WTC11 (cell line): Measurements from ENCODE around the gene CACYBP. TPM values are rescaled to one million over a fixed set of nuclear protein-coding genes. Genes with fewer than 3 reads are reported as not detected.

Source experiments
- ATAC-seq: fragments of 200-7000 bp; cut with Tn5 transposase; 2 replicates; pipeline ENCODE4 v1.10.0; 2021; ENCODE audit warnings: mild to moderate bottlenecking, moderate library complexity
- CTCF ChIA-PET: fragments of 300-600 bp; sonication (Branson Sonifier 250); formaldehyde crosslinking; loops from one replicate; lab custom pipeline; 2021; ENCODE audit warnings: antibody characterized with exemption; lab: Charles Lee
- POLR2A ChIA-PET: fragments of 350-600 bp; sonication (Branson Sonifier 250); formaldehyde crosslinking; loops from one replicate; lab custom pipeline; 2021; ENCODE audit warnings: antibody characterized with exemption; lab: Charles Lee
- DNase-seq: peaks from one replicate; pipeline ENCODE4 v3.0.0; 2021; ENCODE audit warnings: low spot score
- H3K27ac Mint-ChIP-seq: 2 replicates; pipeline ENCODE4 v1.8.0; 2021; ENCODE audit warnings: mixed read lengths
- H3K27me3 Mint-ChIP-seq: 2 replicates; pipeline ENCODE4 v1.8.0; 2021; ENCODE audit warnings: low read depth, mild to moderate bottlenecking, moderate library complexity, mixed read lengths
- H3K36me3 Mint-ChIP-seq: 2 replicates; pipeline ENCODE4 v1.8.0; 2021; ENCODE audit warnings: mixed read lengths
- H3K4me1 Mint-ChIP-seq: 2 replicates; pipeline ENCODE4 v1.8.0; 2022; ENCODE audit warnings: mixed read lengths
- H3K4me3 Mint-ChIP-seq: 2 replicates; pipeline ENCODE4 v1.8.0; 2021; ENCODE audit warnings: mild to moderate bottlenecking, moderate library complexity, mixed read lengths
- H3K9me3 Mint-ChIP-seq: 2 replicates; pipeline ENCODE4 v1.8.0; 2021; ENCODE audit warnings: mixed read lengths
- FOXJ3 ChIP-seq: sonication (generic); formaldehyde crosslinking; IDR thresholded peaks from 2 replicates; pipeline ENCODE4 v1.9.0; 2021; ENCODE audit warnings: missing genetic modification reagents, mild to moderate bottlenecking, borderline replicate concordance
- FOXK1 ChIP-seq: sonication (generic); formaldehyde crosslinking; IDR thresholded peaks from 2 replicates; pipeline ENCODE4 v1.8.0; 2022; ENCODE audit warnings: mild to moderate bottlenecking, moderate library complexity, missing genetic modification reagents
- JUN ChIP-seq: sonication (generic); formaldehyde crosslinking; IDR thresholded peaks from 2 replicates; pipeline ENCODE4 v1.8.0; 2023; ENCODE audit warnings: mild to moderate bottlenecking, missing genetic modification reagents
- OVOL2 ChIP-seq: fragments of 250-450 bp; sonication (Bioruptor Pico); IDR thresholded peaks from 2 replicates; pipeline ENCODE4 v1.9.0; 2021; ENCODE audit warnings: mild to moderate bottlenecking, borderline replicate concordance
- SMAD4 ChIP-seq: sonication (generic); formaldehyde crosslinking; IDR thresholded peaks from 2 replicates; pipeline ENCODE4 v1.8.0; 2022; ENCODE audit warnings: mild to moderate bottlenecking, missing genetic modification reagents
- TP53 ChIP-seq: sonication (generic); formaldehyde crosslinking; IDR thresholded peaks from 2 replicates; pipeline ENCODE4 v1.8.1; 2023; ENCODE audit warnings: mild to moderate bottlenecking, missing genetic modification reagents
- total RNA-seq: library from RNA; stranded (reverse); gene quantifications from 3 replicates; pipeline ENCODE4 v1.2.3, GENCODE V29; 2021
- TF ChIP-seq, protein P1 (sequence below): fragments of 250-450 bp; sonication (Bioruptor Pico); IDR thresholded peaks from 2 replicates; pipeline ENCODE4 v1.9.0; 2021; ENCODE audit warnings: mild to moderate bottlenecking, borderline replicate concordance
- TF ChIP-seq, protein P2 (sequence below): sonication (generic); formaldehyde crosslinking; IDR thresholded peaks from 2 replicates; pipeline ENCODE4 v1.8.0; 2022; ENCODE audit warnings: missing genetic modification reagents
- TF ChIP-seq, protein P3 (sequence below): sonication (generic); formaldehyde crosslinking; IDR thresholded peaks from 2 replicates; pipeline ENCODE4 v1.8.1; 2023; ENCODE audit warnings: mild to moderate bottlenecking, missing genetic modification reagents, moderate library complexity
- TF ChIP-seq, protein P4 (sequence below): sonication (generic); formaldehyde crosslinking; IDR thresholded peaks from 2 replicates; pipeline ENCODE4 v1.8.0; 2023; ENCODE audit warnings: mild to moderate bottlenecking, missing genetic modification reagents

The CACYBP gene
- total RNA-seq, 1 experiment from 2014 or later = 211 TPM

DNA sequence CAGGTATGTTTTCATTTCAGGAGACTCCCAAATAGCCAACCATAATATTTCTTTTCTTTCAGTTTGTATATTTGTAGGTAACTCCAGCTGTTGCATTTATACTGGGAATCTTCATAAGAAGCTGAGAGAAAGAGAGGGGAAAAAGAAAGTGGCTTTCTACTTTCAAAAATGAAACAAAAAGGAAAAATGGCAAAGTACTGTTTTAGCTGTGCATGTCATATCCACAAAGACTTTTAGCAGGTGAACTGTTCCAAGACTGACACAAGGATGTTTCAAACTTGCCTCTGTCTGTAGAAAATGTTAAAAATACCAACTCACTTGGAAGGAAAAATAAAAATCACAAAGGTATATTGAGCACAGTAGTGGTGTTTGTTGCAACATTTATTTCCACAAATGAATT is 41.9 kb upstream of the CACYBP start (continued):
- TF ChIP-seq, protein P1, sequence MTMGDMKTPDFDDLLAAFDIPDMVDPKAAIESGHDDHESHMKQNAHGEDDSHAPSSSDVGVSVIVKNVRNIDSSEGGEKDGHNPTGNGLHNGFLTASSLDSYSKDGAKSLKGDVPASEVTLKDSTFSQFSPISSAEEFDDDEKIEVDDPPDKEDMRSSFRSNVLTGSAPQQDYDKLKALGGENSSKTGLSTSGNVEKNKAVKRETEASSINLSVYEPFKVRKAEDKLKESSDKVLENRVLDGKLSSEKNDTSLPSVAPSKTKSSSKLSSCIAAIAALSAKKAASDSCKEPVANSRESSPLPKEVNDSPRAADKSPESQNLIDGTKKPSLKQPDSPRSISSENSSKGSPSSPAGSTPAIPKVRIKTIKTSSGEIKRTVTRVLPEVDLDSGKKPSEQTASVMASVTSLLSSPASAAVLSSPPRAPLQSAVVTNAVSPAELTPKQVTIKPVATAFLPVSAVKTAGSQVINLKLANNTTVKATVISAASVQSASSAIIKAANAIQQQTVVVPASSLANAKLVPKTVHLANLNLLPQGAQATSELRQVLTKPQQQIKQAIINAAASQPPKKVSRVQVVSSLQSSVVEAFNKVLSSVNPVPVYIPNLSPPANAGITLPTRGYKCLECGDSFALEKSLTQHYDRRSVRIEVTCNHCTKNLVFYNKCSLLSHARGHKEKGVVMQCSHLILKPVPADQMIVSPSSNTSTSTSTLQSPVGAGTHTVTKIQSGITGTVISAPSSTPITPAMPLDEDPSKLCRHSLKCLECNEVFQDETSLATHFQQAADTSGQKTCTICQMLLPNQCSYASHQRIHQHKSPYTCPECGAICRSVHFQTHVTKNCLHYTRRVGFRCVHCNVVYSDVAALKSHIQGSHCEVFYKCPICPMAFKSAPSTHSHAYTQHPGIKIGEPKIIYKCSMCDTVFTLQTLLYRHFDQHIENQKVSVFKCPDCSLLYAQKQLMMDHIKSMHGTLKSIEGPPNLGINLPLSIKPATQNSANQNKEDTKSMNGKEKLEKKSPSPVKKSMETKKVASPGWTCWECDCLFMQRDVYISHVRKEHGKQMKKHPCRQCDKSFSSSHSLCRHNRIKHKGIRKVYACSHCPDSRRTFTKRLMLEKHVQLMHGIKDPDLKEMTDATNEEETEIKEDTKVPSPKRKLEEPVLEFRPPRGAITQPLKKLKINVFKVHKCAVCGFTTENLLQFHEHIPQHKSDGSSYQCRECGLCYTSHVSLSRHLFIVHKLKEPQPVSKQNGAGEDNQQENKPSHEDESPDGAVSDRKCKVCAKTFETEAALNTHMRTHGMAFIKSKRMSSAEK (CRISPR knock-in tag) = no peak
- TF ChIP-seq, protein P2, sequence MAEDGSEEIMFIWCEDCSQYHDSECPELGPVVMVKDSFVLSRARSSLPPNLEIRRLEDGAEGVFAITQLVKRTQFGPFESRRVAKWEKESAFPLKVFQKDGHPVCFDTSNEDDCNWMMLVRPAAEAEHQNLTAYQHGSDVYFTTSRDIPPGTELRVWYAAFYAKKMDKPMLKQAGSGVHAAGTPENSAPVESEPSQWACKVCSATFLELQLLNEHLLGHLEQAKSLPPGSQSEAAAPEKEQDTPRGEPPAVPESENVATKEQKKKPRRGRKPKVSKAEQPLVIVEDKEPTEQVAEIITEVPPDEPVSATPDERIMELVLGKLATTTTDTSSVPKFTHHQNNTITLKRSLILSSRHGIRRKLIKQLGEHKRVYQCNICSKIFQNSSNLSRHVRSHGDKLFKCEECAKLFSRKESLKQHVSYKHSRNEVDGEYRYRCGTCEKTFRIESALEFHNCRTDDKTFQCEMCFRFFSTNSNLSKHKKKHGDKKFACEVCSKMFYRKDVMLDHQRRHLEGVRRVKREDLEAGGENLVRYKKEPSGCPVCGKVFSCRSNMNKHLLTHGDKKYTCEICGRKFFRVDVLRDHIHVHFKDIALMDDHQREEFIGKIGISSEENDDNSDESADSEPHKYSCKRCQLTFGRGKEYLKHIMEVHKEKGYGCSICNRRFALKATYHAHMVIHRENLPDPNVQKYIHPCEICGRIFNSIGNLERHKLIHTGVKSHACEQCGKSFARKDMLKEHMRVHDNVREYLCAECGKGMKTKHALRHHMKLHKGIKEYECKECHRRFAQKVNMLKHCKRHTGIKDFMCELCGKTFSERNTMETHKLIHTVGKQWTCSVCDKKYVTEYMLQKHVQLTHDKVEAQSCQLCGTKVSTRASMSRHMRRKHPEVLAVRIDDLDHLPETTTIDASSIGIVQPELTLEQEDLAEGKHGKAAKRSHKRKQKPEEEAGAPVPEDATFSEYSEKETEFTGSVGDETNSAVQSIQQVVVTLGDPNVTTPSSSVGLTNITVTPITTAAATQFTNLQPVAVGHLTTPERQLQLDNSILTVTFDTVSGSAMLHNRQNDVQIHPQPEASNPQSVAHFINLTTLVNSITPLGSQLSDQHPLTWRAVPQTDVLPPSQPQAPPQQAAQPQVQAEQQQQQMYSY (CRISPR knock-in tag) = no peak
- TF ChIP-seq OVOL2 (CRISPR knock-in tag) = no peak
- TF ChIP-seq FOXK1 = no peak

DNA sequence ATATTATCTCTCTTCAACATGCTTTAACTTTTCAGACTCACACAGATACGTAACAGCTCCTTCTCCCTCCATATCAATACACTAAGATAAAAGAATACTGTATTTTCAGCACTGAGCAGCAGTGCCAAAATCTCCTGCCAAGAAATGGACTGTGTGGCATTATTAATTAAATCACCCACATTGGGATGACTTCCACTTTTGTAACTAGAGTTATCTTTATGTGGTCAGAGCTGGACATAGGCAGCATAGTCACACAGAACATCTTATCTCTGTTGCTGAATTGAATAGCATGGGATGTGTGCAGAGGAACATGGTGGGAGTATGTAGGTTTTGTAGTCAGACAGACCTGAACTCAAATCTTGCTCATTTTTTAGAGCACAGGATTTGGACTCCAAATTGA is 41.4 kb upstream of the CACYBP start:
- H3K4me3 Mint-ChIP-seq = no peak overlapping the region
- ChIA-PET CTCF (no interaction called here), POLR2A (no interaction called here)
- no peak overlapping the region for H3K27ac Mint-ChIP-seq
- peaks cover 28% of the 10 kb centered on the region for H3K4me1 Mint-ChIP-seq
- H3K27me3 Mint-ChIP-seq = no peaks in the 10 kb centered on the region
- DNase-seq = no peak
- no peaks in the 10 kb centered on the region for H3K9me3 Mint-ChIP-seq
- peaks cover 37% of the 10 kb centered on the region for H3K36me3 Mint-ChIP-seq
- no peak for TF ChIP-seq SMAD4 (CRISPR knock-in tag)
- TF ChIP-seq, protein P3, sequence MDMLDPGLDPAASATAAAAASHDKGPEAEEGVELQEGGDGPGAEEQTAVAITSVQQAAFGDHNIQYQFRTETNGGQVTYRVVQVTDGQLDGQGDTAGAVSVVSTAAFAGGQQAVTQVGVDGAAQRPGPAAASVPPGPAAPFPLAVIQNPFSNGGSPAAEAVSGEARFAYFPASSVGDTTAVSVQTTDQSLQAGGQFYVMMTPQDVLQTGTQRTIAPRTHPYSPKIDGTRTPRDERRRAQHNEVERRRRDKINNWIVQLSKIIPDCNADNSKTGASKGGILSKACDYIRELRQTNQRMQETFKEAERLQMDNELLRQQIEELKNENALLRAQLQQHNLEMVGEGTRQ (CRISPR knock-in tag) = no peak
- TF ChIP-seq, protein P4, sequence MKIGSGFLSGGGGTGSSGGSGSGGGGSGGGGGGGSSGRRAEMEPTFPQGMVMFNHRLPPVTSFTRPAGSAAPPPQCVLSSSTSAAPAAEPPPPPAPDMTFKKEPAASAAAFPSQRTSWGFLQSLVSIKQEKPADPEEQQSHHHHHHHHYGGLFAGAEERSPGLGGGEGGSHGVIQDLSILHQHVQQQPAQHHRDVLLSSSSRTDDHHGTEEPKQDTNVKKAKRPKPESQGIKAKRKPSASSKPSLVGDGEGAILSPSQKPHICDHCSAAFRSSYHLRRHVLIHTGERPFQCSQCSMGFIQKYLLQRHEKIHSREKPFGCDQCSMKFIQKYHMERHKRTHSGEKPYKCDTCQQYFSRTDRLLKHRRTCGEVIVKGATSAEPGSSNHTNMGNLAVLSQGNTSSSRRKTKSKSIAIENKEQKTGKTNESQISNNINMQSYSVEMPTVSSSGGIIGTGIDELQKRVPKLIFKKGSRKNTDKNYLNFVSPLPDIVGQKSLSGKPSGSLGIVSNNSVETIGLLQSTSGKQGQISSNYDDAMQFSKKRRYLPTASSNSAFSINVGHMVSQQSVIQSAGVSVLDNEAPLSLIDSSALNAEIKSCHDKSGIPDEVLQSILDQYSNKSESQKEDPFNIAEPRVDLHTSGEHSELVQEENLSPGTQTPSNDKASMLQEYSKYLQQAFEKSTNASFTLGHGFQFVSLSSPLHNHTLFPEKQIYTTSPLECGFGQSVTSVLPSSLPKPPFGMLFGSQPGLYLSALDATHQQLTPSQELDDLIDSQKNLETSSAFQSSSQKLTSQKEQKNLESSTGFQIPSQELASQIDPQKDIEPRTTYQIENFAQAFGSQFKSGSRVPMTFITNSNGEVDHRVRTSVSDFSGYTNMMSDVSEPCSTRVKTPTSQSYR (CRISPR knock-in tag) = no peak
- no peak for TF ChIP-seq FOXJ3 (CRISPR knock-in tag)
- no peak for TF ChIP-seq TP53 (CRISPR knock-in tag)
- no peak for TF ChIP-seq JUN (CRISPR knock-in tag)
- TF ChIP-seq, protein P1 (CRISPR knock-in tag) = no peak
- TF ChIP-seq, all 79 proteins: peak for 0
- ATAC-seq = no peak
